ENCODE results near the gene RSRP1.

RSRP1 gene

GRCh38 chr1:25194054-25194453 is 53.2 kb downstream of the RSRP1 start:
- DNase-seq (ENCODE audit: low read depth in 2 of 2, low spot score in 1 of 2), result no peak

DNA sequence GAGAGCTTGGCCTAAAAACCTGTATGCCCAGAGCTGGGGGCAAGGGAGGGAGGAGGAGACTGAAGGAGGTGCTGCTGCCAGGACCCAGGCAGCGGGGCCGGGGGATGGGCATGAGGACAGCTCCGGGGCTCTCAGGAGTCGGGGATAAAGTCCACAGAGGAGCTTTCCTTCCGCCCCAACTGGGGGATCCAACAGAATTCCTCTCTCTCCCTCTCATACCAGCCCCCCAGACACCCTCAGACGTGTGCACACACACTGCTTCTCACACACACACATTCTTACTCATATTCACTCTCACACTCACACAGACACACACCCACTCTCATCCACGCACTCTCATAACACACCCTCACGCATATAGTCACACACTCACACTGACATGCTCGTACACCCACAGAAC is 54.0 kb downstream of the RSRP1 start:
- no peak for DNase-seq (ENCODE audit: low read depth in 2 of 2, low spot score in 1 of 2)

Measured in stimulated activated CD8-positive, alpha-beta memory T cell treated with anti-CD3 and anti-CD28 coated beads, Interleukin-4, amount 100 ng/mL, for 4 hours (primary cell).